LNCaP clone FGC (cell line): Measurements from ENCODE around the gene PTPRT.

Source experiments
- DNase-seq: peaks from one replicate; pipeline ENCODE4 v3.0.0-alpha.2; 2011; ENCODE audit warnings: low read depth
- H3K4me3 ChIP-seq: 2 replicates; pipeline ENCODE4 v1.5.1; 2011; ENCODE audit warnings: mild to moderate bottlenecking, low read depth, low read length, control low read depth
- CTCF ChIP-seq: IDR thresholded peaks from 2 replicates; pipeline ENCODE4 v1.5.1; 2012; ENCODE audit warnings: mild to moderate bottlenecking; ENCODE audit not compliant: control insufficient read depth, insufficient read depth; ENCODE audit errors: extremely low read depth

Gene PTPRT

GRCh38 chr20:43188861-43189553 lies 699 bp downstream of the PTPRT start:
- DNase-seq: no peak
- no peak overlapping the region for H3K4me3 ChIP-seq
- TF ChIP-seq CTCF: no peak

- DNase-seq: no peak
- H3K4me3 ChIP-seq: no peak overlapping the region
- no peak for TF ChIP-seq CTCF
Measured at GRCh38 chr20:43188234-43188653, 1.5 kb downstream of the PTPRT start.

DNA sequence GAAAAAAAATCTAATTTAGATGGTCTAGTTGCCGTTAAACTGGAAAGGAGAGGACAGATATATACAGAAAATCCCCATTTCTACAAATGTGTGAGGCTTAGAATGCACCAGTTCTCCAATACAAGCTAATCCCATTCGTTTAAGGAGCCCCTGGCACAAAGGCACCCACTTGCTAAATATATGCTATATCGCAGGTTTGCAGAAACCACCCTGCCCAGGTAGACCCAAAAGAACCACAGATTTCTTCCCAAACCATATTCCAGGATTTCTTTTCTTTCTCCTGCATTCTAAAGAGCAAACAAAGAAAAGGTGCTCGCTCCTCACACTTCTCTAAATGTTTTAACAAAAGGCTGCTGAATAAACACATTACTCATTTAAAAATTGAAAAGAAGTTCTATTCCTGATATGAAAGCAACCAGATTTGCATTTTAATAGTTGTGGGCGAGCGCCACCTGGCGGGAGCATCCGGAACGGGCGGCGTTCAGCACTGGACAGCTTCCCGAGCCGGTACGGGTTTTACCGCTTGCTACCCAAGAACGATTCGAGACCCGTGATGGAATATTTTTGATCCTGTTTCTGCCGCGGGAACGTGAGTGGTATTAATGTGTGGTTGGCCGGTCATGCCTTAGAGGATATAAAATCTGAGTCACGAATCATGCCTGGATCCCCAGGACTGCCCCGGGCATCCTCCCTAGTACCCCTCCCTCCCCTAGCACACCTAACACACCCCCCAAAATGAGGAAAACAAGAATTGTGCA lies 2.1 kb downstream of the PTPRT start:
- peak; percentile 84 for TF ChIP-seq CTCF
- H3K4me3 ChIP-seq: no peak overlapping the region
- DNase-seq: peak; percentile 15

- no peak overlapping the region for H3K4me3 ChIP-seq
- no peak for TF ChIP-seq CTCF
- no peak for DNase-seq
Measured at GRCh38 chr20:43186312-43186711, 3.4 kb downstream of the PTPRT start.

DNA sequence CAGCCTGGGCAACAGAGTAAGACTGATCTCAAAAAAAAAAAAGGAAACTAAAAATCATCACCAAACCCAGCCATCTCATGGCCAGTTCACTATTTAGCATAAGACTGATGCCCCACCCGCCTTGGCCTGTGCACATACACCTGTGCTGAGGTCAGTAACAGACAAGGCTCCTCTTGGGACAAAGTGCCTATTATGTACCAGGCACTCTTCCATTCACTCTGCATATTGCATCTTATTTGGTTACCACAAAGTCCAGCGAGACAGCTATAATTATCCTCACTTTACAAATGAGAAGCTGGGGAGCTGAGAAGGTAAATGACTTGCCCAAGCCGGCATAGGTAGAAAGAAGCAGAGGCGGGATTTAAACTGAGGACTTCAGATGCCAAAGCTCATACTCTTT lies 3.8 kb downstream of the PTPRT start:
- no peak overlapping the region for H3K4me3 ChIP-seq
- no peak for TF ChIP-seq CTCF
- DNase-seq: no peak

DNA sequence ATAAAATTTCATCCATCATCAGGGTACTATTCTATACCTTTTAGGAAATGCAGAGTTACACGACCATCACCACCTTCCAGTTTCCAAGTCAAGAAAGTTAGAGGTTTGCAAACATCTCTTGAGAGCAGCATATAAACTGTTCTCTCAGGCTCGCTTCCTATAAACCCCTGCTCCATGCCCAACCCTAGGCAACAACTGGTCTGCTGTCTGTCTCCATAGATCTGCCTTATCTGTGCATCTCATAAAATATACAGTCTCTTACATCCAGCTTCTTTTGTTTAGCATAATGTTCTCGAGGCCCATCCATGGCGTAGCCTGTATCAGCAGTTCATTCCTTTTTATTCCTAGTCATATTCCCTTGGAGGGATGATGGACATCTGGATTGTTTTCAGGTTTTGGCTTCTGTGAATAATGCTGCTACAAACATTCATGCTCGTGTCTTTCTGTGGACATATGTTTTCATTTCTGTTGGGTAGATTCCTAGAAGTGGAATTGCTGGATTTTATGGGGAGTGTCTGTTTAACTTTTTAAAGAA lies 6.1 kb downstream of the PTPRT start:
- no peak overlapping the region for H3K4me3 ChIP-seq
- DNase-seq: peak; percentile 17
- TF ChIP-seq CTCF: no peak
